Activated CD4-positive, alpha-beta T cell treated with anti-CD3 and anti-CD28 coated beads for 24 hours (primary cell): ENCODE data around the gene ZNF783.
A peak's percentile ranks its signal among the peaks of the same experiment; 100 is the strongest.

Experiments
- DNase-seq, 2 donors: peaks; one replicate each; pipeline ENCODE4 v3.0.0-alpha.2; 2020; ENCODE audit warnings: low read depth in 2 of 2

Gene ZNF783

GRCh38 chr7:149281508-149282330, 19.7 kb downstream of the ZNF783 start:
- no peak for DNase-seq

GRCh38 chr7:149282331-149282655, 20.3 kb downstream of the ZNF783 start:
- no peak for DNase-seq

GRCh38 chr7:149283321-149283720, 21.3 kb downstream of the ZNF783 start:
- no peak for DNase-seq

- no peak for DNase-seq
These were observed 22.3 kb downstream of the ZNF783 start for GRCh38 chr7:149284343-149284742.

- peak; percentile 97 to 98 for DNase-seq
These were observed 23.0 kb downstream of the ZNF783 start for GRCh38 chr7:149284850-149285585.

GRCh38 chr7:149285603-149286002, 23.6 kb downstream of the ZNF783 start:
- no peak for DNase-seq

GRCh38 chr7:149286811-149287400, 24.9 kb downstream of the ZNF783 start:
- DNase-seq: no peak

- no peak for DNase-seq
These were observed 25.6 kb downstream of the ZNF783 start for GRCh38 chr7:149287622-149288021.

- DNase-seq: no peak
These were observed 27.3 kb downstream of the ZNF783 start for GRCh38 chr7:149289262-149289661.

- DNase-seq: no peak
These were observed 27.9 kb downstream of the ZNF783 start for GRCh38 chr7:149289856-149290255.

GRCh38 chr7:149291036-149291780, 29.2 kb downstream of the ZNF783 start:
- no peak for DNase-seq

GRCh38 chr7:149291781-149292461, 29.9 kb downstream of the ZNF783 start:
- no peak for DNase-seq

GRCh38 chr7:149292462-149292823, 30.4 kb downstream of the ZNF783 start:
- DNase-seq: no peak

GRCh38 chr7:149293338-149293737, 31.3 kb downstream of the ZNF783 start:
- no peak for DNase-seq

- DNase-seq: no peak
These were observed 32.1 kb downstream of the ZNF783 start for GRCh38 chr7:149293946-149294633.

- no peak for DNase-seq
These were observed 32.9 kb downstream of the ZNF783 start for GRCh38 chr7:149294634-149295480.

- DNase-seq: no peak
These were observed 33.5 kb downstream of the ZNF783 start for GRCh38 chr7:149295481-149295850.

- DNase-seq: no peak
These were observed 34.4 kb downstream of the ZNF783 start for GRCh38 chr7:149296368-149296767.

GRCh38 chr7:149297034-149297755, 35.2 kb downstream of the ZNF783 start:
- DNase-seq: no peak
